Stimulated activated CD8-positive, alpha-beta memory T cell treated with anti-CD3 and anti-CD28 coated beads, Interleukin-2, amount 100 ng/mL, for 48 hours (primary cell): ENCODE results near the gene ZYG11A.

ENCODE experiments used
- DNase-seq, 2 donors: peaks; one replicate each; pipeline ENCODE4 v3.0.0-alpha.2; 2020; ENCODE audit warnings: low read depth in 2 of 2

ZYG11A gene

GRCh38 chr1:52918201-52918600 is 75.6 kb downstream of the ZYG11A start:
- DNase-seq = no peak

GRCh38 chr1:52919051-52919722 is 76.6 kb downstream of the ZYG11A start:
- DNase-seq = no peak

- DNase-seq = no peak
These were observed 77.3 kb downstream of the ZYG11A start for GRCh38 chr1:52919723-52920483.

GRCh38 chr1:52920791-52921291 is 78.3 kb downstream of the ZYG11A start:
- DNase-seq = no peak

- no peak for DNase-seq
These were observed 83.0 kb downstream of the ZYG11A start for GRCh38 chr1:52925571-52926005.

- DNase-seq = no peak
These were observed 84.3 kb downstream of the ZYG11A start for GRCh38 chr1:52926864-52927211.

- DNase-seq = peak; percentile 73 to 78
These were observed 84.9 kb downstream of the ZYG11A start, which contains the start of gene SCP2 for GRCh38 chr1:52927212-52928014. TSS of gene SCP2 (plus strand) at chr1:52927276. CDS start at chr1:52927397, 121 bp downstream.

- DNase-seq = no peak
These were observed 85.5 kb downstream of the ZYG11A start for GRCh38 chr1:52928015-52928404.

GRCh38 chr1:52929019-52929418 is 86.5 kb downstream of the ZYG11A start:
- DNase-seq = no peak

- no peak for DNase-seq
These were observed 95.0 kb downstream of the ZYG11A start for GRCh38 chr1:52937433-52938182.

- DNase-seq = no peak
These were observed 95.6 kb downstream of the ZYG11A start for GRCh38 chr1:52938183-52938451.

GRCh38 chr1:52943876-52944416 is 101.4 kb downstream of the ZYG11A start:
- no peak for DNase-seq

GRCh38 chr1:52944566-52944965 is 102.0 kb downstream of the ZYG11A start:
- no peak for DNase-seq
